Chondrocyte (in vitro differentiated cells): ENCODE data around the gene MYOF. TPM values are rescaled to one million over a fixed set of nuclear protein-coding genes. Genes with fewer than 3 reads are reported as not detected.

Source experiments
- DNase-seq: peaks from one replicate; pipeline ENCODE4 v3.0.0; 2021; ENCODE audit warnings: mixed read lengths, low spot score
- H3K27ac Mint-ChIP-seq: one replicate; pipeline ENCODE4 v1.8.0; 2021; ENCODE audit warnings: mild to moderate bottlenecking, moderate library complexity, mixed read lengths; ENCODE audit not compliant: unreplicated experiment
- H3K27me3 Mint-ChIP-seq: 2 replicates; pipeline ENCODE4 v1.8.0; 2021; ENCODE audit warnings: low read depth, mixed read lengths
- H3K36me3 Mint-ChIP-seq: 2 replicates; pipeline ENCODE4 v1.8.0; 2021; ENCODE audit warnings: low read depth, mixed read lengths
- H3K4me1 Mint-ChIP-seq: 2 replicates; pipeline ENCODE4 v1.8.0; 2021; ENCODE audit warnings: low read depth, mild to moderate bottlenecking, mixed read lengths
- H3K4me3 Mint-ChIP-seq: one replicate; pipeline ENCODE4 v1.8.0; 2021; ENCODE audit warnings: mild to moderate bottlenecking, moderate library complexity, mixed read lengths; ENCODE audit not compliant: unreplicated experiment
- H3K9me3 Mint-ChIP-seq: 2 replicates; pipeline ENCODE4 v1.8.0; 2021; ENCODE audit warnings: low read depth, mixed read lengths
- total RNA-seq: library from RNA; stranded (reverse); gene quantifications from 3 replicates; pipeline ENCODE4 v1.2.1, GENCODE V29; 2021
- TF ChIP-seq, protein P1 (sequence below): fragments of 200-600 bp; sonication (generic); IDR thresholded peaks from 2 replicates; pipeline ENCODE4 v1.5.0; 2021; ENCODE audit warnings: antibody characterized with exemption, mild to moderate bottlenecking, moderate library complexity

MYOF gene
- total RNA-seq, 1 donor from 2014 or later, result 526 TPM

DNA sequence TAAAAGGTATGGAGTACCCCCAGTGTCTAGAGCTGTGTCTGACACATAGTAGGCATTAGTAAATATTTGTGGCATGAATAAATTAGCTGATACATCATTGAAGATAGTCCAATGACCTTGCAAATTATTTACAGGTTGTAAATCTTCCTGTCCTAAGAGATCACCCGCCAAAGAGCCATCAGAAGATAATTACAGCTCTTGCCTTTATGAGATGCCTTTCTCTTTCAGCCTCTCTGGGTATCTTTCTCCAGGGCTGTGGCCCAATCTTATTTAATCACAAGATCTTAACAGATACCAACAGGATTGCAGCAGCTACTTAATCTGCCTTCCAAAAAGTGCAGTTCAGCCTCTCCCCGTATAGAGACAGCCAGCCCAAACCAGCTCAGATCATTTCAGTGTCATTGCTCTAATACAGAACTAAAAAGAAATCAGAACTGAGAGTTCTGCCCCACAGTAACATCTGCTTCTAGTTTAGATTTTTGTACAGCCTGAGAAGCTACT, 41.5 kb downstream of the MYOF start:
- Mint-ChIP-seq H3K4me3 (no peak overlapping the region), H3K27ac (peak overlapping the region; percentile 100)
- no peak for DNase-seq

DNA sequence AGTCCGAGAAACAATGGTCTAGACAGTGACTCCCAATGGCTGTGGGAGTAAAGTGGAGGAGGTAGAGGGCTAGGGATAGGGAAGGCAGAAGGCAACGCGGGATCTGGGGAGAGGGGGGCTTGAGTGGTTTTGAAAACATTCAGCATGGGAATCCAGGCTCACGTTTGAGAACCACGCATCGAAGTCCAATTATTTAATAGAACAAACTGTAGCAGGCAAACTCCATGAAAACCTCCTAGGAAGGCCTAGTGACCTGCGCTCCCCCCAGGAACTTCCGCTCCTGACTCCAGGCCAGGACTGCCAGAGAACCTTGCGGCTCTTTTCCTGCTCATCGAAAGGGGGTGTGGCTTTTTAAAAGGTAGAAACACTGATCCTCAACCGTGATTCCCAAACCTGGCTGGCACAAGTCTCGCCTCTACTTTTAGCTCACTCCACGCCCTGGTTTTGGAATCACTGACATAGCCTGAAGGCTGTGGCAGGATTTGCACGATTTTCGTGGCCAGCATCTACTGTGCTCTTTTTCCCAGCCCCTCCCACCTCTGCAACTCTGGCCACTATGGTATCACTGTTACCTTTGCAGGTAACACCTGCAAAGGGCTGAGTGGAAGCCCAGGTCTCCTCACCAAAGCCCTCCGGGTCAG, 43.4 kb downstream of the MYOF start:
- H3K9me3 Mint-ChIP-seq, result no peaks in the 10 kb centered on the region
- TF ChIP-seq, protein P1, sequence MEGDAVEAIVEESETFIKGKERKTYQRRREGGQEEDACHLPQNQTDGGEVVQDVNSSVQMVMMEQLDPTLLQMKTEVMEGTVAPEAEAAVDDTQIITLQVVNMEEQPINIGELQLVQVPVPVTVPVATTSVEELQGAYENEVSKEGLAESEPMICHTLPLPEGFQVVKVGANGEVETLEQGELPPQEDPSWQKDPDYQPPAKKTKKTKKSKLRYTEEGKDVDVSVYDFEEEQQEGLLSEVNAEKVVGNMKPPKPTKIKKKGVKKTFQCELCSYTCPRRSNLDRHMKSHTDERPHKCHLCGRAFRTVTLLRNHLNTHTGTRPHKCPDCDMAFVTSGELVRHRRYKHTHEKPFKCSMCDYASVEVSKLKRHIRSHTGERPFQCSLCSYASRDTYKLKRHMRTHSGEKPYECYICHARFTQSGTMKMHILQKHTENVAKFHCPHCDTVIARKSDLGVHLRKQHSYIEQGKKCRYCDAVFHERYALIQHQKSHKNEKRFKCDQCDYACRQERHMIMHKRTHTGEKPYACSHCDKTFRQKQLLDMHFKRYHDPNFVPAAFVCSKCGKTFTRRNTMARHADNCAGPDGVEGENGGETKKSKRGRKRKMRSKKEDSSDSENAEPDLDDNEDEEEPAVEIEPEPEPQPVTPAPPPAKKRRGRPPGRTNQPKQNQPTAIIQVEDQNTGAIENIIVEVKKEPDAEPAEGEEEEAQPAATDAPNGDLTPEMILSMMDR, result no peak
- H3K27me3 Mint-ChIP-seq, result no peaks in the 10 kb centered on the region
- no peak for DNase-seq
- H3K4me3 Mint-ChIP-seq, result peak overlapping the region; percentile 60
- peak overlapping the region; percentile 100 for H3K27ac Mint-ChIP-seq
- H3K4me1 Mint-ChIP-seq, result peaks cover 90% of the 10 kb centered on the region
- H3K36me3 Mint-ChIP-seq, result peaks cover 14% of the 10 kb centered on the region

More for the DNA sequence above, 41.5 kb downstream of the MYOF start:
- no peaks in the 10 kb centered on the region for H3K27me3 Mint-ChIP-seq
- TF ChIP-seq, protein P1, result no peak
- H3K36me3 Mint-ChIP-seq, result peaks cover 17% of the 10 kb centered on the region
- H3K9me3 Mint-ChIP-seq, result no peaks in the 10 kb centered on the region
- peaks cover 94% of the 10 kb centered on the region for H3K4me1 Mint-ChIP-seq

DNA sequence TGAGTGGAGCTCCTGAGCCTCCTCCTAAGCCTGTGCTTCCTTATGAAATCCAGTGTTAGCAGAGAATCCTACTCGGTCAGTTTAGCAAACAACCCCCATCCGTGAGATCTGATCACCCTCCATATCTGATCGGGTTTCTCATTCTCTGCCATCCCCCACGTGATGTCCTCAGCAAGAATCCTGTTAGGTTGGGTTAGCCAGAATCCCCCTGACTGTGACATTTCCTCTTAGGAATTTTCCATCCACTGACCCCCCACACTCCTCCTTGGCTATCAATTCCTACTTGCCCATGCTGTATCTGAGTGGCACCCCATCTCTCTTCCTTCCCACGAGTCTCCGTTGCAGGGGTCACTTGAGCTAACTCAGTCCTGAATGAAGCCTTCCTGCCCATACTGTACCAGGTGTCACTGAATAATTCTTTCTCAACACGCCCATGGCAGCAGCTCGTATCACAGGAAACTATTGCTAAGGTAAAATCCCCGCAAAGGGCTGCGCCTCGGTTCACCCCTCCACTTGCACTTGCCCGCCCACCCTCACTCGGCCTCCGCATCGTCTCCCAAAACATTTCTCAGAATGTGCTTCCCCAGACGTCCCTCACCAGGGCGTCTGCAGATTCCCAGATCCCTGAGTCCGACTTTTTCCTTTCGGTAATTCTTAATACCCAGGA, 44.1 kb downstream of the MYOF start:
- Mint-ChIP-seq H3K4me3 (peak overlapping the region; percentile 60), H3K36me3 (peaks cover 9% of the 10 kb centered on the region), H3K9me3 (no peaks in the 10 kb centered on the region), H3K27ac (peak overlapping the region; percentile 100), H3K4me1 (peaks cover 89% of the 10 kb centered on the region), H3K27me3 (no peaks in the 10 kb centered on the region)
- TF ChIP-seq, protein P1, result no peak
- no peak for DNase-seq

DNA sequence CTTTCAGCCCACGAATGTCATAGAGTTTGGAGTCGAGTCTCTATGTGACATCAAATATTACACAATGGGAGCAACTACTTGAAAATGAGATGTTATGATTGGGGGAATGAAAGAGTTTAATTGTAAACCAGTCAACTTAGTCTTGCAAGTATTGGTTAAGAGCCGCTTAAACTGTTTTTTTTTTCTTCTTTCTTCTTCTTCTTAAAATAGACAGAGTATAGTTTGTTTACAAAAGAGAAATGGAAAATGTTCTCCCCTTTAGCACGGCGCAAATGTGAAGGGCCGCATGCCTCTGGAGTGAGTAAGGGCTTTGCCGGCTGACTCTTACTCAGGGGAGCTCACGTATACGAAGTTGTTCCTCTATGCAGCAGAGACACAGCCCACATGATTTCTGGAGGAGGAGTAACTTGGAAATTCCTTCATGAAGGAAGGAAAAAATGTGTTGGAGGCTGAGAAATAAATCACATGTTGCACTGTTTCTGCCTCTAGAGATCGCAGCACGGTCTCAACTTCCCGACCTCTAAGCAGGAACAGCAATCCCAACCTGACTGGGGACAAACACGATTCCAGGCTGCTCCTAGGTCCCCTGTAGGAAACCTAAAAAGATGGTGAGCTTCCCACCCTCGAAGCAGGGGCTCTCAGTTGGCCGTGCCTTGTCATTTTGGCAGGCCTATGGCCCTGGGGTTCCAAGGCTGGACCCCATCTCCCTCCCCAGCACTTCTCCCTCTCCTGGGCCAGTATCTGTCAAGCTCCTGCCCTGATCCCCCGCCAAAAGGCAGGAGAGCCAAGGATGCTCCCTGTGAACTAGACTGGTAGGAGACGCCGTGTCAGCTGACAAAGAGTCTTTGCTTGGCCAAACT, 44.8 kb downstream of the MYOF start:
- no peak for DNase-seq

More for the DNA sequence above, 44.8 kb downstream of the MYOF start:
- TF ChIP-seq, protein P1, result peak; percentile 22
- Mint-ChIP-seq H3K36me3 (peaks cover 8% of the 10 kb centered on the region), H3K27ac (peak overlapping the region; percentile 100), H3K4me3 (peak overlapping the region; percentile 60), H3K9me3 (no peaks in the 10 kb centered on the region), H3K27me3 (no peaks in the 10 kb centered on the region), H3K4me1 (peaks cover 90% of the 10 kb centered on the region)
